Endothelial cell of hepatic sinusoid (primary cell): ENCODE results near the gene TCF3.

ENCODE experiments used
- in situ Hi-C: cut with HindIII; loops from 2 replicates; pipeline ENCODE4 v1.10.0; 2017; ENCODE audit warnings: low sequenced_read_pairs

The TCF3 gene

GRCh38 chr19:1613808-1614570 lies 38.4 kb downstream of the TCF3 start:
- in situ Hi-C loops = no loop called here

- in situ Hi-C loops = no loop called here
These were observed 39.3 kb downstream of the TCF3 start for GRCh38 chr19:1613146-1613545.

GRCh38 chr19:1612114-1613086 lies 40.0 kb downstream of the TCF3 start:
- in situ Hi-C loops = no loop called here

- in situ Hi-C loops = no loop called here
These were observed 41.1 kb downstream of the TCF3 start for GRCh38 chr19:1611353-1611752.

GRCh38 chr19:1610579-1610978 lies 41.8 kb downstream of the TCF3 start:
- in situ Hi-C loops = no loop called here

- in situ Hi-C loops = no loop called here
These were observed 42.5 kb downstream of the TCF3 start for GRCh38 chr19:1609680-1610474.

GRCh38 chr19:1609103-1609396 lies 43.4 kb downstream of the TCF3 start:
- in situ Hi-C loops = no loop called here

- in situ Hi-C loops = no loop called here
These were observed 43.9 kb downstream of the TCF3 start for GRCh38 chr19:1608359-1609102.

- in situ Hi-C loops = no loop called here
These were observed 46.2 kb downstream of the TCF3 start for GRCh38 chr19:1606138-1606651.

GRCh38 chr19:1605236-1606137 lies 46.9 kb downstream of the TCF3 start, which contains the start of gene UQCR11:
Gene UQCR11, minus strand, starts transcription at chr19:1605462. Its CDS starts 53 bp downstream, at chr19:1605409.
- in situ Hi-C loops = no loop called here

GRCh38 chr19:1602091-1602707 lies 50.2 kb downstream of the TCF3 start:
- in situ Hi-C loops = no loop called here

GRCh38 chr19:1601613-1602064 lies 50.8 kb downstream of the TCF3 start:
- in situ Hi-C loops = no loop called here

- in situ Hi-C loops = no loop called here
These were observed 53.0 kb downstream of the TCF3 start for GRCh38 chr19:1599460-1599846.

GRCh38 chr19:1598777-1599459 lies 53.5 kb downstream of the TCF3 start:
- in situ Hi-C loops = no loop called here

GRCh38 chr19:1593501-1593772 lies 59.0 kb downstream of the TCF3 start:
- in situ Hi-C loops = no loop called here

GRCh38 chr19:1592755-1593500 lies 59.5 kb downstream of the TCF3 start, which contains the start of gene MBD3:
Gene MBD3, minus strand, starts transcription at chr19:1592865. Its CDS starts 234 bp downstream, at chr19:1592631.
- in situ Hi-C loops = no loop called here

- in situ Hi-C loops = no loop called here
These were observed 60.2 kb downstream of the TCF3 start for GRCh38 chr19:1592024-1592754.
